ENCODE data around the gene BAIAP2. TPM values are rescaled to one million over a fixed set of nuclear protein-coding genes. Genes with fewer than 3 reads are reported as not detected.

The BAIAP2 gene
- total and polyA plus RNA-seq, 2 donors (not counting 3 experiments of a cell fraction or from before 2014, with no cell fraction given) = 12.3 to 18.6 TPM

DNA sequence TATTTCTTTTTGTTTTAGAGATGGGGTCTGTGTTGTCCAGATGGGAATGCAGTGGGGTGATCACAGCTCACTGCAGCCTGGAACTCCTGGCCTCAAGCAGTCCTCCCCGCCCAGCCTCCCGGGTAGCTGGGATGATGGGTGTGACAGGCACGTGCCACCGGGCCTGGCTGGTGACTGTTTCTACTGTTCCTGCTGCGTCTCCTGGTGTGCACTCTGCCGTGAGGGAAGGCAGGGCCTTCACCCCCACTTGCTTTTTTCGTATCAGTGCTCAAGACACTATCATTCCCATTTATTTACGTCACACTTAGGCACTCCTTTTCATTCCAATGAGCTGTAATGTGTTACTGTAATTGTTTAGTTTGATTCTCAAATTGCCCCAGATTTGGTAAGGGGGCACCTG is 105.1 kb downstream of the BAIAP2 start:
- intact Hi-C loops (cut with micrococcal nuclease) = no loop called here
- CTCF ChIA-PET = interaction anchor here (0.6 to 7.0 kb wide), 4 partner anchors 12 to 472 kb away, joined by 3 to 91 read pairs (median 22); no protein-coding TSS in a partner anchor
- no TSS peak for BruUV-seq (replicated peaks)

GRCh38 chr17:81140695-81141094 is 105.7 kb downstream of the BAIAP2 start:
- POLR2A ChIA-PET = no interaction called here
- CTCF ChIA-PET = interaction anchor here (0.8 to 7.0 kb wide), 3 partner anchors 12 to 60 kb away, joined by 3 to 91 read pairs (median 40); no protein-coding TSS in a partner anchor
- Histone ChIP-seq H3K9me3 (replicated peaks; ENCODE audit: control insufficient read depth, insufficient read depth, low read length) (no peaks in the 10 kb centered on the region), H3K9me1 (replicated peaks; ENCODE audit: control insufficient read depth, extremely low read depth, insufficient read depth, low read length) (no peaks in the 10 kb centered on the region), H3K9ac (replicated peaks; ENCODE audit: extremely low read depth, insufficient read depth, low read length) (no peak overlapping the region), H3K4me2 (ENCODE audit: insufficient read depth, low read length) (no peak overlapping the region), H2AFZ (ENCODE audit: low read depth, low read length) (no peak overlapping the region), H3K4me1 (ENCODE audit: control insufficient read depth, extremely low read depth, insufficient read depth, low read length) (no peaks in the 10 kb centered on the region), H3K27ac (ENCODE audit: insufficient read depth, low read depth, low read length) (no peak overlapping the region), H3K4me3 (replicated peaks in 1 of 3; ENCODE audit: insufficient read depth in 1 of 3, low read depth in 1 of 3, low read length in 3 of 3) (no peak overlapping the region), H4K20me1 (replicated peaks; ENCODE audit: control insufficient read depth, extremely low read depth, insufficient read depth, low read length) (no peaks in the 10 kb centered on the region), H3K27me3 (ENCODE audit: control insufficient read depth in 2 of 2, insufficient read depth in 2 of 2, low read length in 2 of 2) (no peaks in the 10 kb centered on the region), H3K36me3 (ENCODE audit: control insufficient read depth in 2 of 2, extremely low read depth in 1 of 2, insufficient read depth in 2 of 2, low read length in 2 of 2) (no peaks in the 10 kb centered on the region), H3K79me2 (ENCODE audit: control insufficient read depth, insufficient read depth, low read length) (no peaks in the 10 kb centered on the region)
- BruUV-seq (replicated peaks) = no TSS peak
- FAIRE-seq = no peak
- intact Hi-C loops (cut with micrococcal nuclease) = no loop called here
- no peak for DNase-seq (ENCODE audit: low read depth, low spot score)
- TF ChIP-seq, protein P1, sequence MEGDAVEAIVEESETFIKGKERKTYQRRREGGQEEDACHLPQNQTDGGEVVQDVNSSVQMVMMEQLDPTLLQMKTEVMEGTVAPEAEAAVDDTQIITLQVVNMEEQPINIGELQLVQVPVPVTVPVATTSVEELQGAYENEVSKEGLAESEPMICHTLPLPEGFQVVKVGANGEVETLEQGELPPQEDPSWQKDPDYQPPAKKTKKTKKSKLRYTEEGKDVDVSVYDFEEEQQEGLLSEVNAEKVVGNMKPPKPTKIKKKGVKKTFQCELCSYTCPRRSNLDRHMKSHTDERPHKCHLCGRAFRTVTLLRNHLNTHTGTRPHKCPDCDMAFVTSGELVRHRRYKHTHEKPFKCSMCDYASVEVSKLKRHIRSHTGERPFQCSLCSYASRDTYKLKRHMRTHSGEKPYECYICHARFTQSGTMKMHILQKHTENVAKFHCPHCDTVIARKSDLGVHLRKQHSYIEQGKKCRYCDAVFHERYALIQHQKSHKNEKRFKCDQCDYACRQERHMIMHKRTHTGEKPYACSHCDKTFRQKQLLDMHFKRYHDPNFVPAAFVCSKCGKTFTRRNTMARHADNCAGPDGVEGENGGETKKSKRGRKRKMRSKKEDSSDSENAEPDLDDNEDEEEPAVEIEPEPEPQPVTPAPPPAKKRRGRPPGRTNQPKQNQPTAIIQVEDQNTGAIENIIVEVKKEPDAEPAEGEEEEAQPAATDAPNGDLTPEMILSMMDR (IDR thresholded peaks at IDR 0.05; ENCODE audit: extremely low read depth in 1 of 2, insufficient read depth in 1 of 2, low read depth in 1 of 2, low read length in 2 of 2) = no peak
- TF ChIP-seq FOS (IDR thresholded peaks at IDR 0.05; ENCODE audit: borderline replicate concordance, insufficient read depth, low read length) = no peak
- TF ChIP-seq, protein P2, sequence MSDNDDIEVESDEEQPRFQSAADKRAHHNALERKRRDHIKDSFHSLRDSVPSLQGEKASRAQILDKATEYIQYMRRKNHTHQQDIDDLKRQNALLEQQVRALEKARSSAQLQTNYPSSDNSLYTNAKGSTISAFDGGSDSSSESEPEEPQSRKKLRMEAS (IDR thresholded peaks at IDR 0.05; ENCODE audit: insufficient read depth, insufficient read length) = no peak
- no peak for TF ChIP-seq POLR2A (IDR thresholded peaks at IDR 0.05; ENCODE audit: low read depth, low read length)
- TF ChIP-seq GATA2 (IDR thresholded peaks at IDR 0.05; ENCODE audit: insufficient read depth, insufficient read length, low read depth, low read length) = no peak
- no peak for TF ChIP-seq JUN (IDR thresholded peaks at IDR 0.05; ENCODE audit: borderline replicate concordance, insufficient read depth, insufficient read length, low read depth)
- TF ChIP-seq EZH2 (IDR thresholded peaks at IDR 0.05; ENCODE audit: borderline replicate concordance, low read depth, low read length, severe bottlenecking) = no peak
- no peak for TF ChIP-seq MYC (IDR thresholded peaks at IDR 0.05; ENCODE audit: low read depth, low read length)
- TF ChIP-seq POLR2AphosphoS5 (IDR thresholded peaks at IDR 0.05; ENCODE audit: insufficient read depth, low read depth, low read length) = no peak
- dilution Hi-C loops (cut with MboI; ENCODE audit: extremely low pct_ligation_motif_present, low sequenced_read_pairs) = no loop called here

More for the DNA sequence above, 105.1 kb downstream of the BAIAP2 start:
- Histone ChIP-seq H3K79me2 (ENCODE audit: control insufficient read depth, insufficient read depth, low read length) (no peaks in the 10 kb centered on the region), H3K27me3 (ENCODE audit: control insufficient read depth in 2 of 2, insufficient read depth in 2 of 2, low read length in 2 of 2) (no peaks in the 10 kb centered on the region), H2AFZ (ENCODE audit: low read depth, low read length) (no peak overlapping the region), H3K4me1 (ENCODE audit: control insufficient read depth, extremely low read depth, insufficient read depth, low read length) (no peaks in the 10 kb centered on the region), H4K20me1 (replicated peaks; ENCODE audit: control insufficient read depth, extremely low read depth, insufficient read depth, low read length) (no peaks in the 10 kb centered on the region), H3K9ac (replicated peaks; ENCODE audit: extremely low read depth, insufficient read depth, low read length) (no peak overlapping the region), H3K4me2 (ENCODE audit: insufficient read depth, low read length) (no peak overlapping the region), H3K9me1 (replicated peaks; ENCODE audit: control insufficient read depth, extremely low read depth, insufficient read depth, low read length) (no peaks in the 10 kb centered on the region), H3K36me3 (ENCODE audit: control insufficient read depth in 2 of 2, extremely low read depth in 1 of 2, insufficient read depth in 2 of 2, low read length in 2 of 2) (no peaks in the 10 kb centered on the region), H3K4me3 (replicated peaks in 1 of 3; ENCODE audit: insufficient read depth in 1 of 3, low read depth in 1 of 3, low read length in 3 of 3) (no peak overlapping the region), H3K9me3 (replicated peaks; ENCODE audit: control insufficient read depth, insufficient read depth, low read length) (no peaks in the 10 kb centered on the region), H3K27ac (ENCODE audit: insufficient read depth, low read depth, low read length) (no peak overlapping the region)
- POLR2A ChIA-PET = no interaction called here
- dilution Hi-C loops (cut with MboI; ENCODE audit: extremely low pct_ligation_motif_present, low sequenced_read_pairs) = no loop called here
- no peak for DNase-seq (ENCODE audit: low read depth, low spot score)
- TF ChIP-seq POLR2A (IDR thresholded peaks at IDR 0.05; ENCODE audit: low read depth, low read length) = no peak
- TF ChIP-seq POLR2AphosphoS5 (IDR thresholded peaks at IDR 0.05; ENCODE audit: insufficient read depth, low read depth, low read length) = no peak
- TF ChIP-seq MYC (IDR thresholded peaks at IDR 0.05; ENCODE audit: low read depth, low read length) = no peak
- FAIRE-seq = no peak

All from endothelial cell of umbilical vein (primary cell).